HEK293 (cell line): ENCODE data around the gene PIF1.

Source experiments
- CTCF ChIP-seq: fragments of 450-650 bp; formaldehyde crosslinking; IDR thresholded peaks from 2 replicates; pipeline ENCODE4 v1.5.1; 2016; ENCODE audit warnings: missing biosample characterization, missing genetic modification characterization
- GFI1B ChIP-seq: fragments of 450-650 bp; formaldehyde crosslinking; IDR thresholded peaks from 2 replicates; pipeline ENCODE4 v1.5.1; 2016; ENCODE audit warnings: missing biosample characterization, missing genetic modification characterization
- ZNF18 ChIP-seq: fragments of 450-650 bp; formaldehyde crosslinking; IDR thresholded peaks from 2 replicates; pipeline ENCODE4 v1.5.1; 2016; ENCODE audit warnings: missing biosample characterization, missing genetic modification characterization
- ZNF544 ChIP-seq: fragments of 450-650 bp; formaldehyde crosslinking; IDR thresholded peaks from 2 replicates; pipeline ENCODE4 v1.5.0; 2017; ENCODE audit warnings: missing biosample characterization, missing genetic modification characterization
- ZNF561 ChIP-seq: fragments of 450-650 bp; IDR thresholded peaks from 2 replicates; pipeline ENCODE4 v1.5.1; 2018; ENCODE audit warnings: missing biosample characterization, missing genetic modification characterization, borderline replicate concordance
- ZNF707 ChIP-seq: fragments of 450-650 bp; formaldehyde crosslinking; IDR thresholded peaks from 2 replicates; pipeline ENCODE4 v1.5.1; 2016; ENCODE audit warnings: missing biosample characterization, missing genetic modification characterization
- TF ChIP-seq, protein P1 (sequence below): IDR thresholded peaks from 2 replicates; pipeline ENCODE4 v1.6.1; 2011; ENCODE audit warnings: mild to moderate bottlenecking, low read depth, low read length, borderline replicate concordance
- TF ChIP-seq, protein P2 (sequence below): fragments of 450-650 bp; formaldehyde crosslinking; optimal IDR thresholded peaks from 2 replicates; pipeline ENCODE3; 2016; ENCODE audit warnings: missing biosample characterization, mild to moderate bottlenecking, missing genetic modification characterization

DNA sequence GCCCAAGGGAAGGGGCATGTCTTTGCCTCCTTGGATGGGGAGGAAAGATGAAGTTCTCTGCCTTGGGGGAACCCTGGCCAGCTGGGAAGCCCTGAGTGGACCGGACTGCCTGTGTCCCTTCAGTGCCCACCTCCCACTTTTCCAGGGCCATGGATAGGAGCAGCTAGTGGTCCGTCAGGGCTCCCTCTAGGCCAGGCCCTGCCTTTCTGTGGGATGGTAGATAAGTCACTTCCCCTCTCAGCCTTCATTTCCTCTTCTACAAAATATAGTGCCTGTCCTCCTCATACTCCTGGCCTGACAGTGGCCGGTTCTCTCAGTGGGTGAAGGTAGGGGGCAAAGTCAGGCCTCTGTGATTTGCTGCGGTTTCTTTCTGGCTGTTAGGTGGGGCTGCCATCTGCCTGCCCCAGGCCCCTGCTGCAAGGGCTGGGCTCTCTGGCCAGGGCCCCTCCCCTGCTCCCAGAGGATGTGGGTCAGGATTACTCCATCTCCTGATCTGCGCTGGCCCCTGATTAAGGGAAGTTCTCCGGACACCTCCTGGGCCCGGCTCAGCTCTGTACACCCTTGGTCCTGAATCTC is 17.6 kb upstream of the PIF1 start:
- TF ChIP-seq CTCF (no peak), GFI1B (tag by site-specific recombination) (no peak), ZNF544 (tag by site-specific recombination) (no peak), ZNF18 (tag by site-specific recombination) (no peak), ZNF707 (tag by site-specific recombination) (no peak), ZNF561 (no peak)
- TF ChIP-seq, protein P1, sequence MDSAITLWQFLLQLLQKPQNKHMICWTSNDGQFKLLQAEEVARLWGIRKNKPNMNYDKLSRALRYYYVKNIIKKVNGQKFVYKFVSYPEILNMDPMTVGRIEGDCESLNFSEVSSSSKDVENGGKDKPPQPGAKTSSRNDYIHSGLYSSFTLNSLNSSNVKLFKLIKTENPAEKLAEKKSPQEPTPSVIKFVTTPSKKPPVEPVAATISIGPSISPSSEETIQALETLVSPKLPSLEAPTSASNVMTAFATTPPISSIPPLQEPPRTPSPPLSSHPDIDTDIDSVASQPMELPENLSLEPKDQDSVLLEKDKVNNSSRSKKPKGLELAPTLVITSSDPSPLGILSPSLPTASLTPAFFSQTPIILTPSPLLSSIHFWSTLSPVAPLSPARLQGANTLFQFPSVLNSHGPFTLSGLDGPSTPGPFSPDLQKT: no peak
- TF ChIP-seq, protein P2, sequence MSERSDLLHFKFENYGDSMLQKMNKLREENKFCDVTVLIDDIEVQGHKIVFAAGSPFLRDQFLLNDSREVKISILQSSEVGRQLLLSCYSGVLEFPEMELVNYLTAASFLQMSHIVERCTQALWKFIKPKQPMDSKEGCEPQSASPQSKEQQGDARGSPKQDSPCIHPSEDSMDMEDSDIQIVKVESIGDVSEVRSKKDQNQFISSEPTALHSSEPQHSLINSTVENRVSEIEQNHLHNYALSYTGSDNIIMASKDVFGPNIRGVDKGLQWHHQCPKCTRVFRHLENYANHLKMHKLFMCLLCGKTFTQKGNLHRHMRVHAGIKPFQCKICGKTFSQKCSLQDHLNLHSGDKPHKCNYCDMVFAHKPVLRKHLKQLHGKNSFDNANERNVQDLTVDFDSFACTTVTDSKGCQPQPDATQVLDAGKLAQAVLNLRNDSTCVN (tag by site-specific recombination): no peak
